Common myeloid progenitor, CD34-positive (primary cell): ENCODE measurements around the gene NAA30.
A peak's percentile ranks its signal among the peaks of the same experiment; 100 is the strongest.

ENCODE experiments used
- CTCF ChIA-PET: fragments of 350-600 bp; sonication (Branson Sonifier 250); formaldehyde crosslinking; loops from one replicate; lab custom pipeline; 2021; ENCODE audit warnings: antibody characterized with exemption; lab: Charles Lee
- POLR2A ChIA-PET: fragments of 350-600 bp; sonication (Branson Sonifier 250); formaldehyde crosslinking; loops from one replicate; lab custom pipeline; 2021; ENCODE audit warnings: antibody characterized with exemption; lab: Charles Lee
- DNase-seq, 3 donors: peaks; one replicate each; pipeline versions ENCODE4 v3.0.0 to v3.0.0-alpha.2; 2013
- H3K27ac ChIP-seq, 2 experiments: 1 replicate in 1 of 2; 2 replicates in 1 of 2; pipeline ENCODE4 v1.7.0; 2013; ENCODE audit warnings: inconsistent platforms in 2 of 2, low read length in 2 of 2, mild to moderate bottlenecking in 2 of 2, low read depth in 1 of 2, moderate library complexity in 1 of 2; ENCODE audit not compliant: severe bottlenecking in 2 of 2, insufficient read depth in 1 of 2, poor library complexity in 1 of 2
- H3K27me3 ChIP-seq, 5 experiments: replicated peaks in 2 of 5; 1 replicate in 3 of 5; 2 replicates in 2 of 5; pipeline versions ENCODE4 v1.6.1 to v1.7.0; 2013; ENCODE audit warnings: low read length in 4 of 5, mild to moderate bottlenecking in 2 of 5, moderate library complexity in 2 of 5, inconsistent platforms in 1 of 5; ENCODE audit not compliant: insufficient read depth in 5 of 5, control insufficient read depth in 4 of 5
- H3K36me3 ChIP-seq, 4 experiments: 1 replicate in 2 of 4; 2 replicates in 2 of 4; pipeline versions ENCODE4 v1.6.1 to v1.7.0; 2013; ENCODE audit warnings: low read length in 3 of 4, control low read depth in 1 of 4, mild to moderate bottlenecking in 1 of 4; ENCODE audit not compliant: control insufficient read depth in 4 of 4, insufficient read depth in 4 of 4
- H3K4me1 ChIP-seq, 4 experiments: 1 replicate in 3 of 4; 2 replicates in 1 of 4; pipeline versions ENCODE4 v1.6.1 to v1.7.1; 2013; ENCODE audit warnings: low read length in 3 of 4, mild to moderate bottlenecking in 3 of 4, control low read depth in 1 of 4, inconsistent platforms in 1 of 4, moderate library complexity in 1 of 4; ENCODE audit not compliant: control insufficient read depth in 4 of 4, insufficient read depth in 4 of 4; ENCODE audit errors: control extremely low read depth in 1 of 4
- H3K4me3 ChIP-seq, 7 experiments: 1 replicate in 4 of 7; 2 replicates in 3 of 7; pipeline versions ENCODE4 v1.5.1 to v1.7.0; 2013; ENCODE audit warnings: mild to moderate bottlenecking in 7 of 7, low read length in 6 of 7, moderate library complexity in 6 of 7, inconsistent platforms in 2 of 7, low read depth in 2 of 7, control low read depth in 1 of 7; ENCODE audit not compliant: insufficient read depth in 4 of 7, control insufficient read depth in 1 of 7; ENCODE audit errors: extremely low read depth in 1 of 7
- H3K9me3 ChIP-seq, 5 experiments: 1 replicate in 4 of 5; 2 replicates in 1 of 5; pipeline versions ENCODE4 v1.6.1 to v1.7.1; 2013; ENCODE audit warnings: low read length in 4 of 5, mild to moderate bottlenecking in 2 of 5, inconsistent platforms in 1 of 5, low read depth in 1 of 5, moderate library complexity in 1 of 5; ENCODE audit not compliant: control insufficient read depth in 4 of 5, insufficient read depth in 2 of 5; ENCODE audit errors: control extremely low read depth in 1 of 5
- WGBS: methylation state at CpG from one replicate; pipeline ENCODE4 v1.1.5; 2013; ENCODE audit not compliant: insufficient coverage; 5-methylcytosine and 5-hydroxymethylcytosine counted together

The NAA30 gene

GRCh38 chr14:57382283-57382682, 8.1 kb upstream of the NAA30 start:
- Histone ChIP-seq H3K9me3 (no peaks in the 10 kb centered on the region), H3K4me1 (no peaks in the 10 kb centered on the region), H3K27me3 (no peaks in the 10 kb centered on the region), H3K36me3 (no peaks in the 10 kb centered on the region), H3K4me3 (no peak overlapping the region), H3K27ac (no peak overlapping the region)
- no peak for DNase-seq
- ChIA-PET CTCF (no interaction called here), POLR2A (no interaction called here)
- 100% methylated on average over 2 of the region's 2 CpGs for WGBS

- H3K9me3 ChIP-seq, result no peaks in the 10 kb centered on the region
These were observed 7.2 kb upstream of the NAA30 start for GRCh38 chr14:57383125-57383745.

GRCh38 chr14:57388067-57388466, 2.3 kb upstream of the NAA30 start:
- Histone ChIP-seq H3K27me3 (no peaks in the 10 kb centered on the region), H3K9me3 (no peaks in the 10 kb centered on the region), H3K4me3 (no peak overlapping the region), H3K36me3 (no peaks in the 10 kb centered on the region), H3K27ac (no peak overlapping the region), H3K4me1 (peaks cover 9 to 29% (median 25%) of the 10 kb centered on the region in 4 experiments)
- ChIA-PET CTCF (no interaction called here), POLR2A (no interaction called here)
- DNase-seq, result peak in 2 of 3 donors; percentile 46 to 56

More at GRCh38 chr14:57383125-57383745, 7.2 kb upstream of the NAA30 start:
- POLR2A ChIA-PET, result no interaction called here
- Histone ChIP-seq H3K27me3 (no peaks in the 10 kb centered on the region), H3K4me3 (no peak overlapping the region), H3K4me1 (no peaks in the 10 kb centered on the region), H3K36me3 (no peaks in the 10 kb centered on the region), H3K27ac (no peak overlapping the region)
- DNase-seq, result no peak
- CTCF ChIA-PET, result no interaction called here

GRCh38 chr14:57389646-57390036, 745 bp upstream of the NAA30 start:
- Histone ChIP-seq H3K36me3 (no peaks in the 10 kb centered on the region), H3K27me3 (no peaks in the 10 kb centered on the region), H3K4me1 (peaks cover 9 to 30% (median 26%) of the 10 kb centered on the region in 4 experiments), H3K9me3 (no peaks in the 10 kb centered on the region), H3K27ac (peak overlapping the region in 1 of 2 experiments; percentile 73), H3K4me3 (peak overlapping the region; percentile 71 to 90 (median 79))
- ChIA-PET POLR2A (no interaction called here), CTCF (interaction anchor here (1.2 kb wide), 1 partner anchor 10 kb away, joined by 3 read pairs; no protein-coding TSS in a partner anchor)
- WGBS, result 30% methylated on average over 4 of the region's 5 CpGs
- no peak for DNase-seq

GRCh38 chr14:57390806-57391516, 575 bp downstream of the NAA30 start:
- peak overlapping the region; percentile 71 to 90 (median 79) for H3K4me3 ChIP-seq
- CTCF ChIA-PET, result interaction anchor here (0.9 kb wide), 1 partner anchor 16 kb away, joined by 3 read pairs; no protein-coding TSS in a partner anchor
- no peaks in the 10 kb centered on the region for H3K9me3 ChIP-seq
- H3K27me3 ChIP-seq, result no peaks in the 10 kb centered on the region
- POLR2A ChIA-PET, result interaction anchor here (0.6 to 0.8 kb wide), 2 partner anchors 780 to 933 kb away, joined by 3 read pairs; no protein-coding TSS in a partner anchor
- DNase-seq, result peak; percentile 43 to 77 (median 62)
- peak overlapping the region; percentile 54 to 75 for H3K27ac ChIP-seq
- peaks cover 0 to 2% (median under 1%) of the 10 kb centered on the region in 4 experiments for H3K36me3 ChIP-seq
- WGBS, result 0% methylated on average over 58 of the region's 71 CpGs
- peaks cover 9 to 30% (median 26%) of the 10 kb centered on the region in 4 experiments for H3K4me1 ChIP-seq

- 37% methylated on average over 9 of the region's 23 CpGs for WGBS
- peak in 2 of 3 donors; percentile 18 to 36 for DNase-seq
- POLR2A ChIA-PET, result interaction anchor here (0.6 to 0.8 kb wide), 2 partner anchors 781 to 934 kb away, joined by 3 read pairs; no protein-coding TSS in a partner anchor
These were observed 1.3 kb downstream of the NAA30 start for GRCh38 chr14:57391517-57392195.

More at GRCh38 chr14:57391517-57392195, 1.3 kb downstream of the NAA30 start:
- H3K36me3 ChIP-seq, result peaks cover 0 to 5% (median 4%) of the 10 kb centered on the region in 4 experiments
- no peaks in the 10 kb centered on the region for H3K27me3 ChIP-seq
- peaks cover 9 to 30% (median 26%) of the 10 kb centered on the region in 4 experiments for H3K4me1 ChIP-seq
- H3K9me3 ChIP-seq, result no peaks in the 10 kb centered on the region
- H3K4me3 ChIP-seq, result peak overlapping the region; percentile 71 to 90 (median 79)
- CTCF ChIA-PET, result interaction anchor here (0.9 kb wide), 1 partner anchor 15 kb away, joined by 3 read pairs; no protein-coding TSS in a partner anchor
- peak overlapping the region; percentile 54 to 75 for H3K27ac ChIP-seq
